ENCODE data around the gene BCAS3. TPM values are rescaled to one million over a fixed set of nuclear protein-coding genes. Genes with fewer than 3 reads are reported as not detected.

BCAS3 gene
- total and polyA plus RNA-seq, 12 donors, result 6.1 to 21.8 (median 17.2) TPM

DNA sequence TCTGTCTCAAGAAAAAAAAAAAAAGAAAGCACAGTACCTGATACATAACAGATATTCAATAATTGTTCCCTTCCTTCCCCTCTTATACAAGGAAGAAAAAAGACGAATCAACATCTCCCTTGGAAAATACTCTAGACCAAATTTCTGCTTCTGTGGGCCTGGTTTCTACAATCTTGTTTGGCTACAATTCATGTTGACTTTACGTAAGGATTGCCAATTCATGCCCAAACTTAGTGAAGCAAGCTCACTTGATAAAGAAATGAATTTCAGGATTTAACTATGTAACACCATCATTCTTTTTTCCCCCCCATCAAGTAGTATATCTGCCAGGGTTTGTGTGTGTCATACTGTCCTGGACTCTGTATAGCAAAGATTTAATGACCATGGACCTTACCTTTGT lies 587.7 kb downstream of the BCAS3 start:
- Histone ChIP-seq H3K36me3 (no peaks in the 10 kb centered on the region), H3K4me3 (no peak overlapping the region), H3K9me3 (no peaks in the 10 kb centered on the region), H3K27me3 (no peaks in the 10 kb centered on the region), H3K4me1 (peaks cover 0 to 17% (median 10%) of the 10 kb centered on the region in 9 donors), H3K27ac (no peak overlapping the region)
- no peak for ATAC-seq
- intact Hi-C loops (cut with DNase I), result no loop called here
- WGBS, 2 donors, result 90 to 95% methylated on average over 2 of the region's 2 CpGs
- DNase-seq, result no peak
- TF ChIP-seq, protein P1, sequence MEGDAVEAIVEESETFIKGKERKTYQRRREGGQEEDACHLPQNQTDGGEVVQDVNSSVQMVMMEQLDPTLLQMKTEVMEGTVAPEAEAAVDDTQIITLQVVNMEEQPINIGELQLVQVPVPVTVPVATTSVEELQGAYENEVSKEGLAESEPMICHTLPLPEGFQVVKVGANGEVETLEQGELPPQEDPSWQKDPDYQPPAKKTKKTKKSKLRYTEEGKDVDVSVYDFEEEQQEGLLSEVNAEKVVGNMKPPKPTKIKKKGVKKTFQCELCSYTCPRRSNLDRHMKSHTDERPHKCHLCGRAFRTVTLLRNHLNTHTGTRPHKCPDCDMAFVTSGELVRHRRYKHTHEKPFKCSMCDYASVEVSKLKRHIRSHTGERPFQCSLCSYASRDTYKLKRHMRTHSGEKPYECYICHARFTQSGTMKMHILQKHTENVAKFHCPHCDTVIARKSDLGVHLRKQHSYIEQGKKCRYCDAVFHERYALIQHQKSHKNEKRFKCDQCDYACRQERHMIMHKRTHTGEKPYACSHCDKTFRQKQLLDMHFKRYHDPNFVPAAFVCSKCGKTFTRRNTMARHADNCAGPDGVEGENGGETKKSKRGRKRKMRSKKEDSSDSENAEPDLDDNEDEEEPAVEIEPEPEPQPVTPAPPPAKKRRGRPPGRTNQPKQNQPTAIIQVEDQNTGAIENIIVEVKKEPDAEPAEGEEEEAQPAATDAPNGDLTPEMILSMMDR (IDR thresholded peaks at IDR 0.05), result no peak

DNA sequence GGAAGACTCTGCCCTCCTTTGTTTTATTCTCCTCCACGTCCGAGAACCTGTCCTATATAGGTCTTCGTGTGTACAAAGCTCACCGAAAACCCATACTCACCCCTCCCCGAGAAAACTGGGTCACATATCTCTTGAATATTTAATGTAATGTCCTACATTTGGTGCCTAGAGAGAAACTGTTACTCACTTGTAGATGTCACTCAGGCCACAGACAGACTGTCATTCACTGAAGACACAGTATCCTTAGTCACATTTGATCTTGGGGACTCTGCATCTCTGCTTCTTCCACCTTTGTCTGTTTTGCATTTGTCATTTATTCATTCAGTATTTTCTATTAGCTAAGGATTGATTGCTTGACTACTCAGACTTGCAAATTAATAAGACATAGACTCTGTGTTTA lies 590.2 kb downstream of the BCAS3 start:
- 94 to 97% methylated on average over 5 of the region's 5 CpGs for WGBS, 2 donors

DNA sequence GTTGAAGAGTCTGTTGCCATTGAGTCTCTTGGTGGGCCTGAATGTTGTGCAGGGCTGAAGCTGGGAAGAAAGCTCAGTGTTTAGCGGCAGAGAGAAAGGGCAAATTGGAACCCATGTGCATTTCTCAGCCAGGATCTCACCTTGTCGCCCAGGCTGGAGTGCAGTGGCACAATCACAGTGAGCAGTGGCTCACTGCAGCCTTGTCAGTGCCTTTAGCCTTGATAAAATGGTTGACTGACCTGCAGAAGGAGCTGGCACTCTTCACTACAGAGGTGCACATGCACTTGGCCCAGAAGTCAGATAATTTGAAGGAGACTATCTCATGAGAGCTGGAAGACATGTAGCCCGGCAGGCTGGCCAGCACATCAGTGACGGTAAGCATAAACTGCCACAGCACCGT lies 597.7 kb downstream of the BCAS3 start:
- H3K27me3 ChIP-seq, result no peaks in the 10 kb centered on the region
- H3K9me3 ChIP-seq, result no peaks in the 10 kb centered on the region
- H3K4me1 ChIP-seq, result peaks cover 0 to 16% (median 9%) of the 10 kb centered on the region in 9 donors
- no peak for DNase-seq
- H3K36me3 ChIP-seq, result no peaks in the 10 kb centered on the region
- intact Hi-C loops (cut with DNase I), result no loop called here
- TF ChIP-seq, protein P1 (IDR thresholded peaks at IDR 0.05), result no peak
- WGBS, 2 donors, result 95 to 96% methylated on average over 5 of the region's 5 CpGs
- H3K4me3 ChIP-seq, result no peak overlapping the region
- no peak overlapping the region for H3K27ac ChIP-seq
- ATAC-seq, result no peak

More for the DNA sequence above, 590.2 kb downstream of the BCAS3 start:
- Histone ChIP-seq H3K9me3 (no peaks in the 10 kb centered on the region), H3K4me1 (no peaks in the 10 kb centered on the region), H3K27ac (no peak overlapping the region), H3K27me3 (no peaks in the 10 kb centered on the region), H3K36me3 (no peaks in the 10 kb centered on the region), H3K4me3 (no peak overlapping the region)
- intact Hi-C loops (cut with DNase I), result no loop called here
- TF ChIP-seq, protein P1 (IDR thresholded peaks at IDR 0.05), result no peak
- ATAC-seq (no peak), DNase-seq (no peak)

DNA sequence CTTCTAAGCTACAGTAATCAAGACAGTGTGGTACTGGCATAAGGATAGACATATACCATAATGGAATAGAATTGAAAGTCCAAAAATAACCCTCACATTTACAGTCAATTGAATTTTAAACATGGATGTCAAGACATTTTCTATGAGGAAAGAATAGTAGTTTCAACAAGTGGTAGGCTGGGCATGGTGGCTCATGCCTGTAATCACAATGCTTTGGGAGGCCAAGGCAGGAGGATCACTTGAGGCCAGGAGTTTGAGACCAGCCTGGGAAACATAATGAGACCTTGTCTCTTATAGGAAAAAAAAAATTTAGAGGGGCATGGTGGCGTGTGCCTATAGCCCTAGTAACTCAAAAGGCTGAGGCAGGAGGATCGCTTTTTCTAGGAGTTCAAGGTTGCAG lies 599.2 kb downstream of the BCAS3 start:
- WGBS, 2 donors, result 97 to 100% methylated on average over 2 of the region's 2 CpGs
- intact Hi-C loops (cut with DNase I), result no loop called here
- no peak for DNase-seq
- Histone ChIP-seq H3K4me3 (no peak overlapping the region), H3K27ac (no peak overlapping the region), H3K27me3 (no peaks in the 10 kb centered on the region), H3K4me1 (peaks cover 0 to 16% (median 9%) of the 10 kb centered on the region in 9 donors), H3K9me3 (no peaks in the 10 kb centered on the region), H3K36me3 (no peaks in the 10 kb centered on the region)
- no peak for ATAC-seq
- TF ChIP-seq, protein P1 (IDR thresholded peaks at IDR 0.05), result no peak

All from heart right ventricle (tissue), 16 donors.